ENCODE measurements around the gene POU4F1. TPM values are rescaled to one million over a fixed set of nuclear protein-coding genes. Genes with fewer than 3 reads are reported as not detected.

POU4F1 gene
- total and polyA plus RNA-seq, 2 of the 13 experiments (the other 11 are each of a cell fraction or from before 2014, with no cell fraction given): 1.0 to 1.1 TPM

- TF ChIP-seq TOPORS (CRISPR knock-in tag; IDR thresholded peaks at IDR 0.05): no peak
- TF ChIP-seq NFATC3 (CRISPR knock-in tag; IDR thresholded peaks at IDR 0.05): no peak
- TF ChIP-seq, protein P1, sequence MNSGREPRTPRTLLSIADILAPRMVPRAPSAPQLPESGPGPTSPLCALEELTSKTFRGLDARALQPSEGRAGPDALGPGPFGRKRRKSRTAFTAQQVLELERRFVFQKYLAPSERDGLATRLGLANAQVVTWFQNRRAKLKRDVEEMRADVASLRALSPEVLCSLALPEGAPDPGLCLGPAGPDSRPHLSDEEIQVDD (CRISPR knock-in tag; IDR thresholded peaks at IDR 0.05; ENCODE audit: borderline replicate concordance): no peak
- TF ChIP-seq IKZF5 (CRISPR knock-in tag; IDR thresholded peaks at IDR 0.05): no peak
- no peak for TF ChIP-seq JARID2 (CRISPR knock-in tag; IDR thresholded peaks at IDR 0.05; ENCODE audit: insufficient replicate concordance)
- no peak for TF ChIP-seq ZNF367 (CRISPR knock-in tag; IDR thresholded peaks at IDR 0.05; ENCODE audit: borderline replicate concordance)
- TF ChIP-seq ZNF557 (CRISPR knock-in tag; IDR thresholded peaks at IDR 0.05): no peak
- TF ChIP-seq TGIF2 (CRISPR knock-in tag; IDR thresholded peaks at IDR 0.05): no peak
- no peak for TF ChIP-seq ZHX2 (IDR thresholded peaks at IDR 0.05; ENCODE audit: low read depth)
- no peak for TF ChIP-seq ZHX2 (CRISPR knock-in tag; IDR thresholded peaks at IDR 0.05; ENCODE audit: borderline replicate concordance)
- no peak for TF ChIP-seq ZNF12 (CRISPR knock-in tag; IDR thresholded peaks at IDR 0.05)
- TF ChIP-seq, protein P2, sequence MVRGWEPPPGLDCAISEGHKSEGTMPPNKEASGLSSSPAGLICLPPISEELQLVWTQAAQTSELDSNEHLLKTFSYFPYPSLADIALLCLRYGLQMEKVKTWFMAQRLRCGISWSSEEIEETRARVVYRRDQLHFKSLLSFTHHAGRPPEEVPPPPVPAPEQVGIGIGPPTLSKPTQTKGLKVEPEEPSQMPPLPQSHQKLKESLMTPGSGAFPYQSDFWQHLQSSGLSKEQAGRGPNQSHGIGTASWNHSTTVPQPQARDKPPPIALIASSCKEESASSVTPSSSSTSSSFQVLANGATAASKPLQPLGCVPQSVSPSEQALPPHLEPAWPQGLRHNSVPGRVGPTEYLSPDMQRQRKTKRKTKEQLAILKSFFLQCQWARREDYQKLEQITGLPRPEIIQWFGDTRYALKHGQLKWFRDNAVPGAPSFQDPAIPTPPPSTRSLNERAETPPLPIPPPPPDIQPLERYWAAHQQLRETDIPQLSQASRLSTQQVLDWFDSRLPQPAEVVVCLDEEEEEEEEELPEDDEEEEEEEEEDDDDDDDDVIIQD (CRISPR knock-in tag; IDR thresholded peaks at IDR 0.05; ENCODE audit: low read depth): no peak
- TF ChIP-seq KAT2B (IDR thresholded peaks at IDR 0.05; ENCODE audit: borderline replicate concordance, low read depth, low read length): no peak
- no peak for TF ChIP-seq BATF2 (CRISPR knock-in tag; IDR thresholded peaks at IDR 0.05)
- TF ChIP-seq ZNF282 (IDR thresholded peaks at IDR 0.05; ENCODE audit: partially characterized antibody): no peak
- no peak for TF ChIP-seq ZNF800 (CRISPR knock-in tag; IDR thresholded peaks at IDR 0.05)
- TF ChIP-seq, protein P3, sequence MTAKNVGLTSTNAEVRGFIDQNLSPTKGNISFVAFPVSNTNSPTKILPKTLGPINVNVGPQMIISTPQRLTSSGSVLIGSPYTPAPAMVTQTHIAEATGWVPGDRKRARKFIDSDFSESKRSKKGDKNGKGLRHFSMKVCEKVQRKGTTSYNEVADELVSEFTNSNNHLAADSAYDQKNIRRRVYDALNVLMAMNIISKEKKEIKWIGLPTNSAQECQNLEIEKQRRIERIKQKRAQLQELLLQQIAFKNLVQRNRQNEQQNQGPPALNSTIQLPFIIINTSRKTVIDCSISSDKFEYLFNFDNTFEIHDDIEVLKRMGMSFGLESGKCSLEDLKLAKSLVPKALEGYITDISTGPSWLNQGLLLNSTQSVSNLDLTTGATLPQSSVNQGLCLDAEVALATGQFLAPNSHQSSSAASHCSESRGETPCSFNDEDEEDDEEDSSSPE (CRISPR knock-in tag; IDR thresholded peaks at IDR 0.05): no peak
Measured at GRCh38 chr13:78589206-78589605, 14.1 kb downstream of the POU4F1 start (continued).
